Measurements from ENCODE around the gene ASB6. TPM values are rescaled to one million over a fixed set of nuclear protein-coding genes. Genes with fewer than 3 reads are reported as not detected.

Gene ASB6
- total RNA-seq, 4 donors from 2014 or later = 14.9 to 25.5 (median 22.4) TPM

GRCh38 chr9:129617167-129617566 is 24.8 kb downstream of the ASB6 start:
- Histone ChIP-seq H3K4me3 (no peak overlapping the region), H3K4me1 (peaks cover 0 to 36% (median 18%) of the 10 kb centered on the region in 4 donors), H3K27me3 (peaks cover 0 to 4% of the 10 kb centered on the region in 2 donors), H3K36me3 (no peaks in the 10 kb centered on the region), H3K27ac (no peak overlapping the region), H3K9me3 (no peaks in the 10 kb centered on the region)
- no peak for DNase-seq (ENCODE audit: low spot score in 2 of 2)
- peak in 2 of 5 experiments; percentile 7 to 8 for TF ChIP-seq CTCF (IDR thresholded peaks at IDR 0.05)
- TF ChIP-seq POLR2A (IDR thresholded peaks at IDR 0.05) = no peak
- 0 to 7% methylated on average over 1 of the region's 1 CpG for WGBS, 2 donors

- Histone ChIP-seq H3K4me1 (peaks cover 0 to 48% (median 27%) of the 10 kb centered on the region in 4 donors), H3K27ac (peak overlapping the region in 2 of 4 donors; percentile 31 to 54), H3K27me3 (peaks cover 0 to 3% of the 10 kb centered on the region in 2 donors), H3K9me3 (no peaks in the 10 kb centered on the region), H3K4me3 (no peak overlapping the region), H3K36me3 (no peaks in the 10 kb centered on the region)
- DNase-seq (ENCODE audit: low spot score in 2 of 2) = no peak
- TF ChIP-seq EP300 (IDR thresholded peaks at IDR 0.05) (no peak), POLR2A (IDR thresholded peaks at IDR 0.05) (no peak), CTCF (IDR thresholded peaks at IDR 0.05) (no peak)
- WGBS, 2 donors = 86 to 90% methylated on average over 22 to 23 of the region's 31 CpGs
Observed at GRCh38 chr9:129615407-129616285, 26.3 kb downstream of the ASB6 start.

- peaks cover 0 to 45% (median 24%) of the 10 kb centered on the region in 4 donors for H3K4me1 ChIP-seq
- H3K27ac ChIP-seq = peak overlapping the region in 3 of 4 donors; percentile 54 to 96 (median 96)
- H3K27me3 ChIP-seq = no peaks in the 10 kb centered on the region
- no peaks in the 10 kb centered on the region for H3K9me3 ChIP-seq
- TF ChIP-seq EP300 (IDR thresholded peaks at IDR 0.05) = no peak
- TF ChIP-seq POLR2A (IDR thresholded peaks at IDR 0.05) = no peak
- TF ChIP-seq CTCF (IDR thresholded peaks at IDR 0.05) = no peak
- H3K36me3 ChIP-seq = no peaks in the 10 kb centered on the region
- no peak for DNase-seq (ENCODE audit: low spot score in 2 of 2)
- no peak overlapping the region for H3K4me3 ChIP-seq
- 88 to 93% methylated on average over 10 of the region's 10 CpGs for WGBS, 2 donors
Observed at GRCh38 chr9:129614932-129615331, 27.0 kb downstream of the ASB6 start.

- peak; percentile 26 to 91 for TF ChIP-seq EP300 (IDR thresholded peaks at IDR 0.05)
- TF ChIP-seq POLR2A (IDR thresholded peaks at IDR 0.05) = peak in 1 of 2 donors; percentile 72
- peak in 3 of 5 experiments; percentile 8 to 33 (median 24) for TF ChIP-seq CTCF (IDR thresholded peaks at IDR 0.05)
- peaks cover 0 to 51% (median 32%) of the 10 kb centered on the region in 4 donors for H3K4me1 ChIP-seq
- 39 to 47% methylated on average over 11 to 17 of the region's 19 CpGs for WGBS, 2 donors
- no peaks in the 10 kb centered on the region for H3K9me3 ChIP-seq
- DNase-seq (ENCODE audit: low spot score in 2 of 2) = no peak
- H3K27me3 ChIP-seq = no peaks in the 10 kb centered on the region
- peak overlapping the region; percentile 54 to 96 (median 92) for H3K27ac ChIP-seq
- peak overlapping the region in 2 of 4 donors; percentile 7 to 13 for H3K4me3 ChIP-seq
- no peaks in the 10 kb centered on the region for H3K36me3 ChIP-seq
Observed at GRCh38 chr9:129613520-129614175, 28.3 kb downstream of the ASB6 start.
